Measurements from ENCODE around the gene RND3.

RND3 gene

GRCh38 chr2:150438654-150439053, 48.8 kb downstream of the RND3 start:
- no peaks in the 10 kb centered on the region for H3K79me2 ChIP-seq (ENCODE audit: insufficient read depth, low read length)
- H3K4me1 ChIP-seq (ENCODE audit: insufficient read depth, low read length), result peaks cover 7% of the 10 kb centered on the region
- H3K36me3 ChIP-seq (ENCODE audit: insufficient read depth, low read length), result no peaks in the 10 kb centered on the region
- TF ChIP-seq CTCF (IDR thresholded peaks at IDR 0.05; ENCODE audit: borderline replicate concordance, extremely low read depth, low read length, poor library complexity, severe bottlenecking), result no peak
- TF ChIP-seq EZH2 (IDR thresholded peaks at IDR 0.05; ENCODE audit: borderline replicate concordance, low read depth, low read length, severe bottlenecking), result no peak
- no peak overlapping the region for H3K4me2 ChIP-seq (ENCODE audit: insufficient read depth, low read length)
- H2AFZ ChIP-seq (ENCODE audit: low read depth, low read length), result no peak overlapping the region
- H4K20me1 ChIP-seq (ENCODE audit: insufficient read depth, low read length), result no peaks in the 10 kb centered on the region
- H3K27me3 ChIP-seq (ENCODE audit: insufficient read depth, low read length, poor library complexity), result no peaks in the 10 kb centered on the region
- no peak for ATAC-seq (ENCODE audit: insufficient read depth, low read depth)
- no peak overlapping the region for H3K4me3 ChIP-seq (ENCODE audit: low read depth in 1 of 2, low read length in 2 of 2)
- DNase-seq, result no peak
- H3K27ac ChIP-seq (ENCODE audit: low read length), result no peak overlapping the region
- H3K9ac ChIP-seq (ENCODE audit: low read depth, low read length), result no peak overlapping the region
- peaks cover 13% of the 10 kb centered on the region for H3K9me3 ChIP-seq (ENCODE audit: insufficient read depth, low read length, severe bottlenecking)

- no peak overlapping the region for H2AFZ ChIP-seq (ENCODE audit: low read depth, low read length)
- H3K4me1 ChIP-seq (ENCODE audit: insufficient read depth, low read length), result peaks cover 7% of the 10 kb centered on the region
- TF ChIP-seq CTCF (IDR thresholded peaks at IDR 0.05; ENCODE audit: borderline replicate concordance, extremely low read depth, low read length, poor library complexity, severe bottlenecking) (no peak), EZH2 (IDR thresholded peaks at IDR 0.05; ENCODE audit: borderline replicate concordance, low read depth, low read length, severe bottlenecking) (no peak)
- peaks cover 14% of the 10 kb centered on the region for H3K9me3 ChIP-seq (ENCODE audit: insufficient read depth, low read length, severe bottlenecking)
- no peak overlapping the region for H3K9ac ChIP-seq (ENCODE audit: low read depth, low read length)
- no peak for ATAC-seq (ENCODE audit: insufficient read depth, low read depth)
- H3K27me3 ChIP-seq (ENCODE audit: insufficient read depth, low read length, poor library complexity), result no peaks in the 10 kb centered on the region
- H3K79me2 ChIP-seq (ENCODE audit: insufficient read depth, low read length), result no peaks in the 10 kb centered on the region
- no peaks in the 10 kb centered on the region for H4K20me1 ChIP-seq (ENCODE audit: insufficient read depth, low read length)
- no peak for DNase-seq
- no peak overlapping the region for H3K4me3 ChIP-seq (ENCODE audit: low read depth in 1 of 2, low read length in 2 of 2)
- H3K4me2 ChIP-seq (ENCODE audit: insufficient read depth, low read length), result no peak overlapping the region
- no peak overlapping the region for H3K27ac ChIP-seq (ENCODE audit: low read length)
- no peaks in the 10 kb centered on the region for H3K36me3 ChIP-seq (ENCODE audit: insufficient read depth, low read length)
Observed at GRCh38 chr2:150438041-150438440, 49.4 kb downstream of the RND3 start.

GRCh38 chr2:150432312-150432625, 55.2 kb downstream of the RND3 start:
- Histone ChIP-seq H3K4me2 (ENCODE audit: insufficient read depth, low read length) (no peak overlapping the region), H2AFZ (ENCODE audit: low read depth, low read length) (no peak overlapping the region), H4K20me1 (ENCODE audit: insufficient read depth, low read length) (no peaks in the 10 kb centered on the region), H3K9me3 (ENCODE audit: insufficient read depth, low read length, severe bottlenecking) (peaks cover 14% of the 10 kb centered on the region), H3K4me3 (ENCODE audit: low read depth in 1 of 2, low read length in 2 of 2) (no peak overlapping the region), H3K27ac (ENCODE audit: low read length) (no peak overlapping the region), H3K79me2 (ENCODE audit: insufficient read depth, low read length) (no peaks in the 10 kb centered on the region), H3K4me1 (ENCODE audit: insufficient read depth, low read length) (no peaks in the 10 kb centered on the region), H3K36me3 (ENCODE audit: insufficient read depth, low read length) (no peaks in the 10 kb centered on the region), H3K9ac (ENCODE audit: low read depth, low read length) (no peak overlapping the region), H3K27me3 (ENCODE audit: insufficient read depth, low read length, poor library complexity) (no peaks in the 10 kb centered on the region)
- ATAC-seq (ENCODE audit: insufficient read depth, low read depth) (no peak), DNase-seq (no peak)
- no peak for TF ChIP-seq CTCF (IDR thresholded peaks at IDR 0.05; ENCODE audit: borderline replicate concordance, extremely low read depth, low read length, poor library complexity, severe bottlenecking)

Data from DND-41 (cell line).